Psoas muscle (tissue), 8 donors: ENCODE measurements around the gene GMPR2. TPM values are rescaled to one million over a fixed set of nuclear protein-coding genes. Genes with fewer than 3 reads are reported as not detected.

Source experiments
- ATAC-seq, 4 donors: fragments of 200-7000 bp; cut with Tn5 transposase; one replicate each; pipeline ENCODE4 v1.9.1; 2020; ENCODE audit warnings: moderate library complexity in 3 of 4, mild to moderate bottlenecking in 2 of 4
- DNase-seq, 2 donors: peaks; one replicate each; pipeline ENCODE4 v3.0.0-alpha.2; 2020
- H3K27ac ChIP-seq: fragments of 200-600 bp; one replicate; pipeline ENCODE4 v1.8.0; 2022
- H3K27me3 ChIP-seq, 3 donors: fragments of 200-600 bp in 1 of 3; one replicate each; pipeline versions ENCODE4 v1.6.1 to v1.8.0; 2013 to 2022; ENCODE audit warnings: low read length in 2 of 3, mild to moderate bottlenecking in 2 of 3, moderate library complexity in 1 of 3; ENCODE audit not compliant: insufficient read depth in 3 of 3
- H3K36me3 ChIP-seq, 2 donors: fragments of 200-600 bp in 1 of 2; one replicate each; pipeline versions ENCODE4 v1.6.1 to v1.8.0; 2013 to 2022; ENCODE audit warnings: low read depth in 1 of 2, mild to moderate bottlenecking in 1 of 2, moderate library complexity in 1 of 2; ENCODE audit not compliant: insufficient read depth in 1 of 2
- H3K4me1 ChIP-seq: fragments of 200-600 bp; one replicate; pipeline ENCODE4 v1.8.0; 2022
- H3K4me3 ChIP-seq: fragments of 200-600 bp; one replicate; pipeline ENCODE4 v1.8.0; 2022; ENCODE audit warnings: mild to moderate bottlenecking
- H3K9me3 ChIP-seq: fragments of 200-600 bp; one replicate; pipeline ENCODE4 v1.8.0; 2022
- WGBS, 3 donors: extraction: QIAGEN DNeasy Blood & Tissue Kit; methylation state at CpG; one replicate each; pipeline versions ENCODE4 v1.1.6 to v1.1.7; 2013; 5-methylcytosine and 5-hydroxymethylcytosine counted together
- intact Hi-C, 2 donors: fragments of 100-400 bp; cut with DNase I; formaldehyde crosslinking; loops; one replicate each; pipeline versions ENCODE4 v1.11.0 to v1.14.2; 2022
- polyA plus RNA-seq, 3 donors: library from polyadenylated mRNA; stranded (reverse); fragments of 200-250 nt; gene quantifications; one replicate each; pipeline ENCODE4 v1.2.3, GENCODE V29; 2013
- total RNA-seq, 4 donors: library from RNA; stranded (reverse); fragmentation: NEBNext Ultra II Directional in 2 of 4; extraction: Animal tissue kit (Norgen Biotek cat#: 25700) in 2 of 4; gene quantifications; one replicate each; pipeline versions ENCODE4 v1.2.1 to v1.2.4, GENCODE V29; 2021 to 2023
- TF ChIP-seq, protein P1 (sequence below): fragments of 200-600 bp; IDR thresholded peaks from one replicate; pipeline ENCODE4 v1.8.0; 2022; ENCODE audit warnings: antibody characterized with exemption
- donor health status: healthy with polysubstance abuse.
- donor health status: DM: no; HTN: no; CAD: no; lungs with moderate emphysema.
- donor health status: Bipolar disorder and iron deficiency.
- donor health status: healthy.
- donor health status: DM: yes; HTN: yes; CAD: no.
- donor health status: DM: no; HTN: no; CAD: no.
- donor health status: DM: no; HTN: no; CAD: no.
- donor health status: DM: yes; HTN: yes; CAD: no.

GMPR2 gene
- total and polyA plus RNA-seq, 7 donors = 17.7 to 33.1 (median 24.0) TPM

GRCh38 chr14:24271834-24272263 lies 39.1 kb downstream of the GMPR2 start:
- intact Hi-C loops = loop anchor here in 1 of 2 donors (2.0 kb wide), 1 partner anchor 29 kb away; the partner anchor contains the start of gene TINF2
- no peaks in the 10 kb centered on the region for H3K4me1 ChIP-seq
- 17 to 22% (median 21%) methylated on average over 3 of the region's 3 CpGs for WGBS, 3 donors

GRCh38 chr14:24272467-24272866 lies 39.7 kb downstream of the GMPR2 start:
- Histone ChIP-seq H3K27me3 (no peaks in the 10 kb centered on the region), H3K36me3 (peaks cover 8 to 24% of the 10 kb centered on the region in 2 donors), H3K27ac (no peak overlapping the region), H3K4me3 (no peak overlapping the region), H3K4me1 (no peaks in the 10 kb centered on the region), H3K9me3 (no peaks in the 10 kb centered on the region)
- intact Hi-C loops = no loop called here
- TF ChIP-seq, protein P1, sequence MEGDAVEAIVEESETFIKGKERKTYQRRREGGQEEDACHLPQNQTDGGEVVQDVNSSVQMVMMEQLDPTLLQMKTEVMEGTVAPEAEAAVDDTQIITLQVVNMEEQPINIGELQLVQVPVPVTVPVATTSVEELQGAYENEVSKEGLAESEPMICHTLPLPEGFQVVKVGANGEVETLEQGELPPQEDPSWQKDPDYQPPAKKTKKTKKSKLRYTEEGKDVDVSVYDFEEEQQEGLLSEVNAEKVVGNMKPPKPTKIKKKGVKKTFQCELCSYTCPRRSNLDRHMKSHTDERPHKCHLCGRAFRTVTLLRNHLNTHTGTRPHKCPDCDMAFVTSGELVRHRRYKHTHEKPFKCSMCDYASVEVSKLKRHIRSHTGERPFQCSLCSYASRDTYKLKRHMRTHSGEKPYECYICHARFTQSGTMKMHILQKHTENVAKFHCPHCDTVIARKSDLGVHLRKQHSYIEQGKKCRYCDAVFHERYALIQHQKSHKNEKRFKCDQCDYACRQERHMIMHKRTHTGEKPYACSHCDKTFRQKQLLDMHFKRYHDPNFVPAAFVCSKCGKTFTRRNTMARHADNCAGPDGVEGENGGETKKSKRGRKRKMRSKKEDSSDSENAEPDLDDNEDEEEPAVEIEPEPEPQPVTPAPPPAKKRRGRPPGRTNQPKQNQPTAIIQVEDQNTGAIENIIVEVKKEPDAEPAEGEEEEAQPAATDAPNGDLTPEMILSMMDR = no peak
- ATAC-seq (no peak), DNase-seq (no peak)
- 94 to 99% (median 95%) methylated on average over 2 of the region's 2 CpGs for WGBS, 3 donors

More at GRCh38 chr14:24271834-24272263, 39.1 kb downstream of the GMPR2 start:
- TF ChIP-seq, protein P1 = no peak
- Histone ChIP-seq H3K36me3 (peaks cover 8 to 30% of the 10 kb centered on the region in 2 donors), H3K27me3 (no peaks in the 10 kb centered on the region), H3K27ac (peak overlapping the region; percentile 92), H3K4me3 (peak overlapping the region; percentile 74), H3K9me3 (no peaks in the 10 kb centered on the region)
- ATAC-seq (no peak), DNase-seq (no peak)

DNA sequence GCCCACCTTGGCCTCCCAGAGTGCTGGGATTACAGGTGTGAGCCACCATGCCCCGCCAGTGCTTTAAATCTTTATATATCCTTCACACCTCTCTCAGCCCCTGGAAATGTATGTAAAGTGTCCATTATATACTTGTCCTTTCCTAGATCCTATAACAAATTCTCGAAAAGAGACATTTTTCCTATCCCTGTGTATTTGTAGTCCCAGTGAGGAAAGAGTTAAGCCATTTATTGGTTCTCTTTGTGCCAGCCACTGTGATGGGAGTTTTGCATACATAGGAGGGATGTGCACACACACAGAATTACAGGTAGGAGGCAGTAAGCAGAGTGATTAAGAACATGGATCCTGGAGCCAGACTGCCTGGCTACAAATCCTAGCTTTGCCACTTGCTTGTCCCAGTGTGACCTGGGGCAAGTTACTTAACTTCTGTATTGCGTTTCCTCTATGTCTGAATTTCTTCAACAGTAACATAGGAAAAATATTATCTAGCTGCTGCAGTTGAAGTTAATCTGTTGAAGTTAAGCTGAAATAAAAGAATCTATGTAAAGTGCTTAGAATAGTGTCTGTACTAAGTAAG lies 40.8 kb downstream of the GMPR2 start:
- Histone ChIP-seq H3K4me1 (no peaks in the 10 kb centered on the region), H3K9me3 (no peaks in the 10 kb centered on the region), H3K27ac (no peak overlapping the region), H3K27me3 (no peaks in the 10 kb centered on the region), H3K4me3 (no peak overlapping the region), H3K36me3 (peaks cover 8 to 14% of the 10 kb centered on the region in 2 donors)
- DNase-seq (peak in 1 of 2 donors; percentile 13), ATAC-seq (no peak)
- WGBS, 3 donors = 76 to 87% (median 81%) methylated on average over 3 of the region's 3 CpGs
- intact Hi-C loops = no loop called here
- TF ChIP-seq, protein P1 = no peak

DNA sequence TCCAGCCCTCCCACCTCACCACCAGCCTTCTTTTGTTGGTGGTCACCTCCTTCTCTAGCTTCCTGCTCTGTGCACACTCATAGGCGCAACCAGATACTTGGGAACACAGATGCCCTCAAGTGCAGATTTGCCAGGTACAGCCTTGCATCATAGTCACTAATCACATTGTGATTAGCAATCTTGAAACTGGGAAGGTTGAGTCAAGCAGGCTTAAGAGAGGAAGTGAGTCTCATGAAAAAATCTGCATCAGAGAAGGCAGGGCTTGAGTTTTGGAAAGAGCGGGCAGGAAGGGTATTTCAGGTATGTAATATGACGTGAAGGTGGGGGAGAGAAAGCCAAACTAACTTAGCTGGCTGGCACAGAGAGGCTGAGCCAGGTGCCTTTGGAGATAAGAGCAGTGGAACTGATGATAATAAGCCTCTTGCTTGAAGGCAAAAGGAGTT lies 41.4 kb downstream of the GMPR2 start:
- Histone ChIP-seq H3K4me1 (no peaks in the 10 kb centered on the region), H3K27me3 (no peaks in the 10 kb centered on the region), H3K9me3 (no peaks in the 10 kb centered on the region), H3K36me3 (peaks cover 3 to 8% of the 10 kb centered on the region in 2 donors), H3K27ac (no peak overlapping the region), H3K4me3 (no peak overlapping the region)
- TF ChIP-seq, protein P1 = no peak
- DNase-seq (peak in 1 of 2 donors; percentile 1), ATAC-seq (no peak)
- intact Hi-C loops = no loop called here
- 74 to 91% (median 88%) methylated on average over 3 of the region's 3 CpGs for WGBS, 3 donors
